ENCODE results near the gene RAB40A. TPM values are rescaled to one million over a fixed set of nuclear protein-coding genes. Genes with fewer than 3 reads are reported as not detected.
"Not testable (repeated sequence)": the region's sequence is repeated elsewhere in the genome, so short reads cannot be mapped to it uniquely, and the experiment has no call there.

The RAB40A gene
- total RNA-seq, 2 donors from 2014 or later: 2.6 to 4.3 TPM

GRCh38 chrX:103467887-103468286, 51.4 kb downstream of the RAB40A start:
- DNase-seq (ENCODE audit: low spot score): no peak
- no peaks in the 10 kb centered on the region for H3K36me3 ChIP-seq
- TF ChIP-seq CTCF (IDR thresholded peaks at IDR 0.05): no peak
- no peaks in the 10 kb centered on the region for H3K27me3 ChIP-seq (replicated peaks; ENCODE audit: insufficient read depth)
- ATAC-seq (ENCODE audit: insufficient number of reproducible peaks, low FRiP score, low read depth): no peak
- H3K4me3 ChIP-seq: no peak overlapping the region
- no peaks in the 10 kb centered on the region for H3K4me1 ChIP-seq (ENCODE audit: control insufficient read depth in 1 of 2, low read depth in 2 of 2)
- H3K9me3 ChIP-seq: no peaks in the 10 kb centered on the region
- no peak overlapping the region for H3K27ac ChIP-seq

GRCh38 chrX:103467156-103467555, 52.1 kb downstream of the RAB40A start:
- Histone ChIP-seq H3K4me3 (no peak overlapping the region), H3K27me3 (replicated peaks; ENCODE audit: insufficient read depth) (no peaks in the 10 kb centered on the region), H3K27ac (no peak overlapping the region), H3K9me3 (no peaks in the 10 kb centered on the region), H3K36me3 (no peaks in the 10 kb centered on the region), H3K4me1 (ENCODE audit: control insufficient read depth in 1 of 2, low read depth in 2 of 2) (no peaks in the 10 kb centered on the region)
- no peak for ATAC-seq (ENCODE audit: insufficient number of reproducible peaks, low FRiP score, low read depth)
- no peak for DNase-seq (ENCODE audit: low spot score)
- TF ChIP-seq CTCF (IDR thresholded peaks at IDR 0.05): no peak

GRCh38 chrX:103464774-103465117, 54.5 kb downstream of the RAB40A start:
- Histone ChIP-seq H3K27me3 (replicated peaks; ENCODE audit: insufficient read depth) (no peaks in the 10 kb centered on the region), H3K36me3 (no peaks in the 10 kb centered on the region), H3K4me1 (ENCODE audit: control insufficient read depth in 1 of 2, low read depth in 2 of 2) (no peaks in the 10 kb centered on the region), H3K4me3 (peak overlapping the region; percentile 68), H3K27ac (no peak overlapping the region), H3K9me3 (no peaks in the 10 kb centered on the region)
- DNase-seq (ENCODE audit: low spot score): peak; percentile 13
- peak; percentile 78 for TF ChIP-seq CTCF (IDR thresholded peaks at IDR 0.05)
- ATAC-seq (ENCODE audit: insufficient number of reproducible peaks, low FRiP score, low read depth): peak; percentile 76

- Histone ChIP-seq H3K4me1 (ENCODE audit: control insufficient read depth in 1 of 2, low read depth in 2 of 2) (no peaks in the 10 kb centered on the region), H3K36me3 (no peaks in the 10 kb centered on the region), H3K27ac (no peak overlapping the region), H3K4me3 (peak overlapping the region; percentile 68), H3K27me3 (replicated peaks; ENCODE audit: insufficient read depth) (no peaks in the 10 kb centered on the region), H3K9me3 (no peaks in the 10 kb centered on the region)
- no peak for ATAC-seq (ENCODE audit: insufficient number of reproducible peaks, low FRiP score, low read depth)
- no peak for TF ChIP-seq CTCF (IDR thresholded peaks at IDR 0.05)
- no peak for DNase-seq (ENCODE audit: low spot score)
These were observed 55.1 kb downstream of the RAB40A start for GRCh38 chrX:103464072-103464773.

- no peak for TF ChIP-seq CTCF (IDR thresholded peaks at IDR 0.05)
- no peaks in the 10 kb centered on the region for H3K27me3 ChIP-seq (replicated peaks; ENCODE audit: insufficient read depth)
- H3K4me1 ChIP-seq (ENCODE audit: control insufficient read depth in 1 of 2, low read depth in 2 of 2): no peaks in the 10 kb centered on the region
- H3K4me3 ChIP-seq: no peak overlapping the region
- ATAC-seq (ENCODE audit: insufficient number of reproducible peaks, low FRiP score, low read depth) (no peak), DNase-seq (ENCODE audit: low spot score) (no peak)
- no peak overlapping the region for H3K27ac ChIP-seq
- no peaks in the 10 kb centered on the region for H3K9me3 ChIP-seq
- H3K36me3 ChIP-seq: no peaks in the 10 kb centered on the region
These were observed 58.1 kb downstream of the RAB40A start for GRCh38 chrX:103461156-103461555.

GRCh38 chrX:103460001-103460755, 59.1 kb downstream of the RAB40A start:
- H3K36me3 ChIP-seq; H3K4me1 ChIP-seq (ENCODE audit: control insufficient read depth in 1 of 2, low read depth in 2 of 2); DNase-seq (ENCODE audit: low spot score); H3K27ac ChIP-seq; H3K27me3 ChIP-seq (replicated peaks; ENCODE audit: insufficient read depth); ATAC-seq (ENCODE audit: insufficient number of reproducible peaks, low FRiP score, low read depth); H3K9me3 ChIP-seq; H3K4me3 ChIP-seq: not testable (repeated sequence)
